SK-N-DZ (cell line): Measurements from ENCODE around the gene HMGCL.
"Not testable (repeated sequence)": the region's sequence is repeated elsewhere in the genome, so short reads cannot be mapped to it uniquely, and the experiment has no call there.

Experiments used
- DNase-seq: peaks from one replicate; pipeline ENCODE4 v3.0.0-alpha.2; 2015; ENCODE audit warnings: low spot score

HMGCL gene

DNA sequence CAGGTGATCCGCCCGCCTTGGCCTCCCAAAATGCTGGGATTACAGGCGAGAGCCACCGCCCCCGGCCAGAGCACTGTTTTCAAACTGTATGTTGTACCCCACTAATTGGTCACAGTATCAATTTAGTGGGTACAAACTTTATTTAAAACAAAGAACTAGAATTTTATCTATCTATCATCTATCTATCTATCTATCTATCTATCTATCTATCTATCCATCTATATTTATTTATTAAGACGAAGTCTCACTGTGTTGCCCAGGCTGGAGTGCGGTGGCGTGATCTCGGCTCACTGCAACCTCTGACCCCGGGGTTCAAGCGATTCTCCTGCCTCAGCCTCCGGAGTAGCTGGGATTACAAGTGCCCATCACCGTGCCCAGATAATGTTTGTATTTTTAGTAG lies 1.4 kb upstream of the HMGCL start:
- not testable (repeated sequence) for DNase-seq

GRCh38 chr1:23825762-23826522 lies 713 bp upstream of the HMGCL start:
- DNase-seq = no peak

- DNase-seq = no peak
Measured at GRCh38 chr1:23824711-23825075, 536 bp downstream of the HMGCL start.

GRCh38 chr1:23823767-23824166 lies 1.5 kb downstream of the HMGCL start:
- no peak for DNase-seq

DNA sequence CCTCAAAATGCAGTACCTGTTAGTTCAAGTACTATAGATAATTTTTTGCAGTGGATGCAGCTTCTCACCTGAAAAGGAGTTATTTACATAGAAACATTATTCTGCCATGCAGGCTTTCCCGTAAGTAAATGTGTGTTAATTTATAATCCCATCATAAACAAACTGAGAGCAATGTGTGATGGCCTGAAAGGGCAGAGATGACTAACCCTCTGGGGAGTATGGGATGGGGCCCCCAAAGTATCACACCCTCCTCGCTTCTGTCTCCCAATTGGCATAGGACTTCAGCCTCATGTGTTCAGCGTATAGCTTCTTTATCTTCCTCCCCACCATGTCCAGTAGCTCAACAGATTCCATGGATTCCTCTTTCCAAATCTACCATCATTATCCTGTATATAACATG lies 7.6 kb downstream of the HMGCL start:
- DNase-seq = no peak

GRCh38 chr1:23816906-23817305 lies 8.3 kb downstream of the HMGCL start:
- DNase-seq = no peak

DNA sequence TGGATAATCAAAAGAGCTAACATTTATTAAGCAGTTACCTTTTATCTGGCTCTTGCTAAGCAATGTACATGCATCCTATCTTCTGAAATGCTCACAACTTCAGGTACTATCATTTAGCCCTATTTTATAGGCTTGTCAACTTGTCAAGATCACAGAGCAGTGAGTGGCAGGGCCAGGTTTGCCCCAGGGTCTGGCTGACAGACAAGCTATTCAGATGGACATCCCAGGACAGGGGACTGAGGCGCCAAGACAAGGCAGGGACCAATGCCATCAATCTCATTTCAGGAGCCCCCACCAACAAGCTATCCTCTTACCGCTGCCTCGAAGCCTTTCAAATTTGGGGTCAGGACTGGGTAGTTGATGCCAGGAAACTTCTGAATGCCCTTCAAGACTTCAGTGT lies 8.9 kb downstream of the HMGCL start:
- DNase-seq = no peak

GRCh38 chr1:23814016-23814415 lies 11.2 kb downstream of the HMGCL start:
- no peak for DNase-seq

DNA sequence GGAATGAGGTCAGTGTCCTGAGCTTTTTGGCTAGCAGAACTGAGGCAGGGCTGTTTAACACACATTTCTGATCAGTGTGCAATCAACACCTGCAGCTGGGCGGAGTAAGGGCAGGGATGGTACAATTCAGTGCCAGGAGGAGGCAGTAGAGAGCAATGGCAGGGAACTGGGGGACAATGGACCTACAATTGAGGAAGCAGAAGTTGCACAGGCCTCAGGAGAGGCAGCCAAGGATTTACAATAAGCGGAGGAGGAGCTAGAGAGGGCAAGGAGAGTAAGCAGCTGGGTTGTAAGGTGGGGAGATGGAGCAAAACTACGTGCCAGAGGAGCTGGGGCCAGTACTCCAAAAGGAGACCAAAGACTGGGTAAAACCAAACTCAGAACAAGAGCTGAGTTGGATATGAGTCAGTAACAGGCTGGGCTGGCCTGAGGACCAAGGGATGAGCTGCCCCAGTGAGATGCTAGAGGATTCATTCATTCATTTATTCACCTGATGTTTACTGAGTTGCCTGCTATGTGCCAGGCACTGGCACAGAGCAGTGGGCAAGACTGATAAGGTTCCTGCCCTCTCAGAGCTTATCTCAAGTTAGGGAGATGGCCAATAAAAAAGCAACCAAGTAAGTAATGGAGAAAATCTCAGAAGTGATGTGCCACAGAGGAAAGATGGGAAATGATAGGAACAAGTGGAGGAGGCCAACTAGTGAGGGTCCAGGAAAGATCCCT lies 14.2 kb downstream of the HMGCL start:
- no peak for DNase-seq

DNA sequence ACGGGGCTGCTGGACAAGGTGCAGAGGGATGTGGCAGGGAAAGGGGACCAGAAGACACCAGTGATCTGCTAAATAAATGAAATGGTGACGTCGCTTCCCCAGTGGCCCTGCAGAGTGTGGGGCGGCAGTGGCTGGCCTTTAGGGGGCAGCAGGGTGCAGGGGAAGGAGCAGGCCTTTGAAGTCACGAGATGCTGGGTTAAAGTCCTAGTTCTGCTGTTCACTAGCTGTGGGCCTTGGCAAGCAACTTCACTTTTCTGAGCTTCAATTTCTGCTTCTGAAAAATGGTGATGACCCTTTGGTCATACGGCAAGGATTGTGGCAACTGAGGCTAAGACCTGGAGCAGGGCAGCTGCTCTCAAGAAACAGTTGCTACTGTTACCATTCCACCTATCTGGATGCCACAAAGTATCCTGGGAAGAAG lies 15.5 kb downstream of the HMGCL start:
- peak; percentile 70 for DNase-seq

DNA sequence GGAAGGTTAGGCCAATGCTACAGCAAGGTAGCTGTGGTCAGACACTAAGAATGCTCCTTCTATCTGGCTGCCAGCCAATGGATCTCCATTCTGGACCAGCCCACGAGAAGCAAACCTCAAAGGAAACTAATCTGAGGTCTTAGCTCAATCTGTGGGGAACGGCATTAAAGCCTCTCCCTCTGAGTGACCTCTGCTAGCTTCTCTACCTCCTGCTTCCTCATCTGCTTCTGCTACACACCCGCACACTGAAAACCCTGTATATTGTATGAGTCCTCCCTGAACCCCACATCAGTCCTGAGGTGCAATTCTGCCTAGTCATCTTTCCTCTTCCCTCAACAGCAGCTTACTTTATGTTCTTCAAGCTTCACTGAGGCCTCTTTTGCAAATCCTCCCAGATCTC lies 17.8 kb downstream of the HMGCL start:
- DNase-seq = no peak

DNA sequence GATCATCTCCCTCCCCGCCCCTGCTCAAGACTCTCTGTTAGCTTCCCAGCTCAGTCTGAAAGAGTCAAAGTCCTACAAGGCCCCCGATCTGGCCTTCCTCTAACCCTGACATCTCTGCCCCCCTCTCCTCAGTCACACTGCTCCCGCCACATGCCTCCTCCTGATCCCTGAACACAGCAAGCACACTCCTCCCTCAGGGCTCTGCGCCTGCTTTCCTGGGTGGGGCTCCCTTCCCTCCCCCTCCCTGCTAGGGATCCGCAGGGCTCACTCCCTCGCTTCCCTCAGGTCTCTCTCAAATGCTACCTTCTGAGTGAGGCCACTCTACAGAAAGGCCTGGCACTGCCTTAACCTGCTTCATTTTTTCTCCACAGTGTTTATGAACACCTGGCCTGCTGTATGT lies 18.9 kb downstream of the HMGCL start:
- DNase-seq = no peak

DNA sequence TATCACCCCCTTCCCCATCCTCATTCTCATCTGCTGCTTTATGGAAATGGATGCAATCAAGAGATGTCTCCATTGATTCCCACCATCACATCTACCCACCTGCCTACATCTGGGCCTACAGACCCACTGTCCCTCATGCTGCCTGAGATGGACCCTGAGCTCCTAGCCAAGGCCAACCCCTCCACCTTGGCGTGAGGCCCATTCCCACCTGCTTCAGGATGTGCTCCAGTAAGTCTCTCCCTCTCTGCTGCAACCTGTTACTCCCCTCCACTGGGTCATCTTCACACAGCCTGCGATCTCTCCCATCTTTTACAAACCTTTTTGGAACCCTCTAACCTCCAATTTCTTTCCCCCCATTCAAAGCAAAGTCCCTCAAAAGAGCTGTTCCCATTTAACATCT lies 20.2 kb downstream of the HMGCL start:
- DNase-seq = no peak

GRCh38 chr1:23804183-23804835 lies 20.9 kb downstream of the HMGCL start:
- no peak for DNase-seq

DNA sequence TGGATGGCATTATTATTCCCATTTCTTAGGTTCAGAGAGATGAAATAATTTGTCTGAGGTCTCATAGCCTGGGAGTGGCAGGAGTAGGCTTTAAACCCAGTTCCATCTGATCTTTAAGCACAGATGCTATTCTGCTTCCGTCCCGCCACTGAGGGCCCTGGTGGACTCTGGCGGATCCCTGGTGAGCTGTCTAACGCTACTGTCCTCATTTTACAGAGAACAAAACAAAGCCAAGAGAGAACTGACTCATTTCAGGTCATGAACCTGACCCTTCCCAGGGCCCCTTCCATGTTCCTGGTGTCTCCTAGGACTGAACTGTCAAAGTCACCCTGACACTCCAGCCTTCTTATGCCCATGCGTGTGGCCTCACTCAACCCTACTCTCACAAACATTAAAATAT lies 21.6 kb downstream of the HMGCL start:
- DNase-seq = no peak

- not testable (repeated sequence) for DNase-seq
Measured at GRCh38 chr1:23802809-23803342, 22.4 kb downstream of the HMGCL start.

- DNase-seq = no peak
Measured at GRCh38 chr1:23801876-23802275, 23.4 kb downstream of the HMGCL start.

GRCh38 chr1:23801338-23801748 lies 23.9 kb downstream of the HMGCL start:
- DNase-seq = no peak

GRCh38 chr1:23800400-23801337 lies 24.6 kb downstream of the HMGCL start, which contains the start of gene GALE:
GALE (minus strand) TSS chr1:23800754; CDS start chr1:23799007, 1,747 bp downstream.
- peak; percentile 86 for DNase-seq

DNA sequence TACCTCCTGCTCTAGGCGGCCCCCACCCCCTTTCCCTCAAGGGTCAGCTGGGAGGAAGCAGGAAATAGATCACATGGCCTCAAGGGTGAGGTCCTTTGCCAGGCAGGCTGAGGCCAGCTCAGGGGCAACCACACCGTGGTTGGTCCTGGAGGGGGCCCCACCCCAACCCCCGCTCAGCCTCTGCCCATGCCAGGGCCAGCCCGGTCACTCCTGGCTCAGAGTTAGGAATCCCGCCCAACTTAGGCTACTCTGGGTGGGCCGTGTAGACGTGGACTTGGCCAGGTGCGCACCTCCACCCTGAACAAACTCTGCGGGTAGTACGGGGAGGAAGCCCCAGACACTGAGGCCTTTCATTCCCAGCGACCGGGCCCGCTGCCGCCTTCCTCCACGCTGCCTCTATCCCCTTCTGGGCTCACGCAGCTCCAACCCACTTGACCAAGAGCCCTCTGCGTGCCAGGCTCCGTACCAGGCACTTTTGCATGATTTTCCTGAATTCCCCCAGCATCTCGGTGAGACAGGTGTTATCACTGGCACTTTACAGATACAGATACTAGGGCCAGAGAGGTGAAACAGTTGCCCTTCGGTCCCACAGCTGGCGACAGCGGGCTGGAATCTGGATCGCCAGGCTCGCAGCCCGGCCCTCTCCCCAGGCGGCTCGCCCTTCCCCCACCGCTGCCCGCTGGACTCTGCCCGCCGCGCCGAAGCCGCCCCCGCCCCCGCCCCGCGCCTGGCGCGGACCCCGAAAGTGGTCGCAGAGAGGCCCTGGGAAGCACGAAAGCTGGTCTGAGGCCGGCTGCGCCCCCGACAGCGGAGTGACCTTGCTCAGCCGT lies 25.4 kb downstream of the HMGCL start:
- DNase-seq = no peak
